ENCODE results near the gene SPTB.

Gene SPTB

GRCh38 chr14:64891173-64891838, 11.6 kb upstream of the SPTB start:
- H3F3A ChIP-seq (ENCODE audit: insufficient read depth, low read length) = no peaks in the 10 kb centered on the region
- H3K4me3 ChIP-seq (ENCODE audit: low read length) = no peak overlapping the region
- no peaks in the 10 kb centered on the region for H3K4me1 ChIP-seq (ENCODE audit: low read length)
- no peaks in the 10 kb centered on the region for H3K9me3 ChIP-seq (replicated peaks; ENCODE audit: insufficient read depth, low read length)
- no peak overlapping the region for H3K27ac ChIP-seq (ENCODE audit: low read length)
- no peaks in the 10 kb centered on the region for H3K27me3 ChIP-seq (replicated peaks; ENCODE audit: insufficient read depth, low read length)
- DNase-seq = no peak
- no peaks in the 10 kb centered on the region for H3K9me2 ChIP-seq (replicated peaks; ENCODE audit: insufficient read depth, low read length)
- H3K9ac ChIP-seq (ENCODE audit: low read length) = no peak overlapping the region
- H3K79me2 ChIP-seq (ENCODE audit: low read length) = no peaks in the 10 kb centered on the region
- no peaks in the 10 kb centered on the region for H4K20me1 ChIP-seq (ENCODE audit: insufficient read depth, low read length)
- no peak overlapping the region for H3K4me2 ChIP-seq (ENCODE audit: low read depth, low read length)
- H2AFZ ChIP-seq (ENCODE audit: low read length) = no peak overlapping the region
- H3K36me3 ChIP-seq (replicated peaks; ENCODE audit: insufficient read depth, low read length) = no peaks in the 10 kb centered on the region
- TF ChIP-seq EZH2phosphoT487 (IDR thresholded peaks at IDR 0.05; ENCODE audit: low read length) (no peak), EZH2 (optimal IDR thresholded peaks at IDR 0.05; ENCODE audit: low read depth, low read length) (no peak), CTCF (IDR thresholded peaks at IDR 0.05; ENCODE audit: low read length) (no peak)

DNA sequence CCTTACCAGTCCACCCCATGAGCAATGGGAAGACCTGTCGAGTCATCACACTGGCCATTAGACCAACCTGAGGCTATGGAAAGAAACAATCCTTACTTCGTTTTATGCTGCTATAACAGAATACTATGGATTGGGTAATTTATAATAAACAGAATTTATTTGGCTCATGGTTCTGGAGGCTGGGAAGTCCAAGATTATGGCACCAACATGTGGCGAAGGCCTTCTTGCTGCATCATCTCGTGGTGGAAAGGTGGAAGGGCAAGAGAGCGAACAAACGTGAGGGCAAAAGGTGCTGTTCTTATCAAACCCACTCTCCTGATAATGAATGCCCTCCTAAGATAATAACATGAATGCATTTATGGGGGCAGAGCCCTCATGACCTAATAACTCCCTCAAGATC, 9.6 kb upstream of the SPTB start:
- no peaks in the 10 kb centered on the region for H3K9me3 ChIP-seq (replicated peaks; ENCODE audit: insufficient read depth, low read length)
- no peaks in the 10 kb centered on the region for H3K36me3 ChIP-seq (replicated peaks; ENCODE audit: insufficient read depth, low read length)
- no peak overlapping the region for H3K4me3 ChIP-seq (ENCODE audit: low read length)
- no peaks in the 10 kb centered on the region for H3K27me3 ChIP-seq (replicated peaks; ENCODE audit: insufficient read depth, low read length)
- H4K20me1 ChIP-seq (ENCODE audit: insufficient read depth, low read length) = no peaks in the 10 kb centered on the region
- no peak for DNase-seq
- no peak overlapping the region for H2AFZ ChIP-seq (ENCODE audit: low read length)
- no peak overlapping the region for H3K9ac ChIP-seq (ENCODE audit: low read length)
- TF ChIP-seq EZH2 (optimal IDR thresholded peaks at IDR 0.05; ENCODE audit: low read depth, low read length) (no peak), EZH2phosphoT487 (IDR thresholded peaks at IDR 0.05; ENCODE audit: low read length) (no peak), CTCF (IDR thresholded peaks at IDR 0.05; ENCODE audit: low read length) (no peak)
- no peaks in the 10 kb centered on the region for H3K79me2 ChIP-seq (ENCODE audit: low read length)
- H3K4me2 ChIP-seq (ENCODE audit: low read depth, low read length) = no peak overlapping the region
- no peak overlapping the region for H3K27ac ChIP-seq (ENCODE audit: low read length)
- no peaks in the 10 kb centered on the region for H3K9me2 ChIP-seq (replicated peaks; ENCODE audit: insufficient read depth, low read length)
- H3F3A ChIP-seq (ENCODE audit: insufficient read depth, low read length) = no peaks in the 10 kb centered on the region
- H3K4me1 ChIP-seq (ENCODE audit: low read length) = no peaks in the 10 kb centered on the region

DNA sequence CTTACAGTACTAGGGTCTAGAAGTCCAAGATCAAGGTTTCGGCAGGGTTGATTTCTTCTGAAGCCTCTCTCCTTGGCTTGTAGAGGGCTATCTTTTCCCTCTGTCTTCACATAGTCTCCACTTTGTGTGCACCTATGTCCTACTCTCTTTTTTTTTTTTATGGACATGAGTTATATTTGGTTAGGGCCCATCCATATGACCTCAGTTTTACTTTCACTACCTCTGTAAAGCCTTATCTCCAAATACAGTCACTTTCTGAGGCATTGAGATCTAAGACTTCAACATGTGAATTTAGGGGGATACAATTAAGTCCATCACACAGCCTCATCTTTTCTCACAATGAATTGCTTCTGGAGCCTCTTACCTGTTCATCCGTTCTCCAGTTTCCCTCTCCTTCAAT, 5.9 kb upstream of the SPTB start:
- Histone ChIP-seq H3K36me3 (replicated peaks; ENCODE audit: insufficient read depth, low read length) (no peaks in the 10 kb centered on the region), H4K20me1 (ENCODE audit: insufficient read depth, low read length) (no peaks in the 10 kb centered on the region), H3K9me2 (replicated peaks; ENCODE audit: insufficient read depth, low read length) (no peaks in the 10 kb centered on the region), H3K4me1 (ENCODE audit: low read length) (peaks cover 6% of the 10 kb centered on the region; the same call in 1 of the 2 replicates), H3K27ac (ENCODE audit: low read length) (no peak overlapping the region), H2AFZ (ENCODE audit: low read length) (no peak overlapping the region), H3F3A (ENCODE audit: insufficient read depth, low read length) (peaks cover 10% of the 10 kb centered on the region), H3K4me2 (ENCODE audit: low read depth, low read length) (no peak overlapping the region), H3K9me3 (replicated peaks; ENCODE audit: insufficient read depth, low read length) (no peaks in the 10 kb centered on the region), H3K9ac (ENCODE audit: low read length) (no peak overlapping the region), H3K79me2 (ENCODE audit: low read length) (no peaks in the 10 kb centered on the region), H3K27me3 (replicated peaks; ENCODE audit: insufficient read depth, low read length) (no peaks in the 10 kb centered on the region), H3K4me3 (ENCODE audit: low read length) (no peak overlapping the region)
- DNase-seq = no peak
- TF ChIP-seq CTCF (IDR thresholded peaks at IDR 0.05; ENCODE audit: low read length) (no peak), EZH2 (optimal IDR thresholded peaks at IDR 0.05; ENCODE audit: low read depth, low read length) (no peak), EZH2phosphoT487 (IDR thresholded peaks at IDR 0.05; ENCODE audit: low read length) (no peak)
